Measurements from ENCODE around the gene RAB11B.

The RAB11B gene

GRCh38 chr19:8396185-8396562 is 6.0 kb downstream of the RAB11B start:
- Histone ChIP-seq H3K4me1 (ENCODE audit: insufficient read depth, low read length, poor library complexity, severe bottlenecking) (peaks cover 23% of the 10 kb centered on the region), H3F3A (ENCODE audit: low read depth) (no peaks in the 10 kb centered on the region)

GRCh38 chr19:8396563-8397203 is 6.5 kb downstream of the RAB11B start:
- peak overlapping the region; percentile 46 for H3K4me2 ChIP-seq (ENCODE audit: low read depth, low read length, poor library complexity, severe bottlenecking)
- no peaks in the 10 kb centered on the region for H3F3A ChIP-seq (ENCODE audit: low read depth)
- peak overlapping the region; percentile 31 for H3K4me3 ChIP-seq (ENCODE audit: low read length, poor library complexity, severe bottlenecking)
- H3K36me3 ChIP-seq (ENCODE audit: insufficient read depth, low read length) = peaks cover 10% of the 10 kb centered on the region; the same call in 1 of the 2 replicates
- no peaks in the 10 kb centered on the region for H3K9me3 ChIP-seq (ENCODE audit: insufficient read depth, low read depth, low read length)
- no peak overlapping the region for H2AFZ ChIP-seq (ENCODE audit: low read length)
- peaks cover 52% of the 10 kb centered on the region for H4K20me1 ChIP-seq (ENCODE audit: insufficient read depth, low read length, poor library complexity, severe bottlenecking)
- H3K9me2 ChIP-seq (replicated peaks; ENCODE audit: low read depth, low read length) = no peaks in the 10 kb centered on the region
- H3K9ac ChIP-seq (ENCODE audit: low read depth, low read length, poor library complexity, severe bottlenecking) = peak overlapping the region; percentile 40
- no peaks in the 10 kb centered on the region for H3K27me3 ChIP-seq (ENCODE audit: insufficient read depth, low read length, poor library complexity, severe bottlenecking)
- peaks cover 18% of the 10 kb centered on the region for H3K4me1 ChIP-seq (ENCODE audit: insufficient read depth, low read length, poor library complexity, severe bottlenecking)
- TF ChIP-seq, protein P1, sequence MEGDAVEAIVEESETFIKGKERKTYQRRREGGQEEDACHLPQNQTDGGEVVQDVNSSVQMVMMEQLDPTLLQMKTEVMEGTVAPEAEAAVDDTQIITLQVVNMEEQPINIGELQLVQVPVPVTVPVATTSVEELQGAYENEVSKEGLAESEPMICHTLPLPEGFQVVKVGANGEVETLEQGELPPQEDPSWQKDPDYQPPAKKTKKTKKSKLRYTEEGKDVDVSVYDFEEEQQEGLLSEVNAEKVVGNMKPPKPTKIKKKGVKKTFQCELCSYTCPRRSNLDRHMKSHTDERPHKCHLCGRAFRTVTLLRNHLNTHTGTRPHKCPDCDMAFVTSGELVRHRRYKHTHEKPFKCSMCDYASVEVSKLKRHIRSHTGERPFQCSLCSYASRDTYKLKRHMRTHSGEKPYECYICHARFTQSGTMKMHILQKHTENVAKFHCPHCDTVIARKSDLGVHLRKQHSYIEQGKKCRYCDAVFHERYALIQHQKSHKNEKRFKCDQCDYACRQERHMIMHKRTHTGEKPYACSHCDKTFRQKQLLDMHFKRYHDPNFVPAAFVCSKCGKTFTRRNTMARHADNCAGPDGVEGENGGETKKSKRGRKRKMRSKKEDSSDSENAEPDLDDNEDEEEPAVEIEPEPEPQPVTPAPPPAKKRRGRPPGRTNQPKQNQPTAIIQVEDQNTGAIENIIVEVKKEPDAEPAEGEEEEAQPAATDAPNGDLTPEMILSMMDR (conservative IDR thresholded peaks at IDR 0.05; ENCODE audit: low read length) = peak; percentile 73
- TF ChIP-seq EZH2phosphoT487 (IDR thresholded peaks at IDR 0.05; ENCODE audit: borderline replicate concordance) = no peak
- peaks cover 78% of the 10 kb centered on the region for H3K79me2 ChIP-seq (ENCODE audit: insufficient read depth, low read length)

More at GRCh38 chr19:8396185-8396562, 6.0 kb downstream of the RAB11B start:
- peaks cover 9% of the 10 kb centered on the region; the same call in 1 of the 2 replicates for H3K36me3 ChIP-seq (ENCODE audit: insufficient read depth, low read length)
- peaks cover 57% of the 10 kb centered on the region for H4K20me1 ChIP-seq (ENCODE audit: insufficient read depth, low read length, poor library complexity, severe bottlenecking)
- H3K27me3 ChIP-seq (ENCODE audit: insufficient read depth, low read length, poor library complexity, severe bottlenecking) = no peaks in the 10 kb centered on the region
- H3K4me2 ChIP-seq (ENCODE audit: low read depth, low read length, poor library complexity, severe bottlenecking) = no peak overlapping the region
- H3K4me3 ChIP-seq (ENCODE audit: low read length, poor library complexity, severe bottlenecking) = no peak overlapping the region
- no peaks in the 10 kb centered on the region for H3K9me3 ChIP-seq (ENCODE audit: insufficient read depth, low read depth, low read length)
- H2AFZ ChIP-seq (ENCODE audit: low read length) = no peak overlapping the region
- H3K79me2 ChIP-seq (ENCODE audit: insufficient read depth, low read length) = peaks cover 83% of the 10 kb centered on the region
- no peak for TF ChIP-seq EZH2phosphoT487 (IDR thresholded peaks at IDR 0.05; ENCODE audit: borderline replicate concordance)
- TF ChIP-seq, protein P1 (conservative IDR thresholded peaks at IDR 0.05; ENCODE audit: low read length) = no peak
- H3K9ac ChIP-seq (ENCODE audit: low read depth, low read length, poor library complexity, severe bottlenecking) = no peak overlapping the region
- no peaks in the 10 kb centered on the region for H3K9me2 ChIP-seq (replicated peaks; ENCODE audit: low read depth, low read length)

DNA sequence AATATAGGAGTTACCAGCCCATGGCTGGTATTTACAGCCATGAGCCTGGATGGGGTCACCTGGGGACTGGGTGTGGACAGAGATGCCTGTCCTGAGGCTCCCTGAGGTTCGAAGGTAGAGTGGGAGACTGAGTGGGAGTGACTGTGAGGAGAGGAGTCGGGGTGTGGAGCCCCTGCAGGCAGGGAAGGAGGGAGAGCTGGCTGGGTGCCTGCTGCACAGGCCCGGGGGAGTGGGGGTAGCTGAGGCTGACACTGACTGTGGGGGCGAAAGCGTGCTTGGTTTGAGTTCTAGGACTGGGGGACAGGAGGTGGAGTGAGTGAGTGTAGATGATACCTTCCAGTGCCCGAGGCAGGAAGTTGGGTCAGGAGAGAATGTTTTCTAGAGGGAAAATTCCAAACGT is 7.1 kb downstream of the RAB11B start:
- Histone ChIP-seq H3K79me2 (ENCODE audit: insufficient read depth, low read length) (peaks cover 72% of the 10 kb centered on the region), H3K4me1 (ENCODE audit: insufficient read depth, low read length, poor library complexity, severe bottlenecking) (peaks cover 12% of the 10 kb centered on the region), H4K20me1 (ENCODE audit: insufficient read depth, low read length, poor library complexity, severe bottlenecking) (peaks cover 46% of the 10 kb centered on the region), H3K9me2 (replicated peaks; ENCODE audit: low read depth, low read length) (no peaks in the 10 kb centered on the region), H3K27me3 (ENCODE audit: insufficient read depth, low read length, poor library complexity, severe bottlenecking) (no peaks in the 10 kb centered on the region), H3K9ac (ENCODE audit: low read depth, low read length, poor library complexity, severe bottlenecking) (peak overlapping the region; percentile 40), H3F3A (ENCODE audit: low read depth) (no peaks in the 10 kb centered on the region), H2AFZ (ENCODE audit: low read length) (no peak overlapping the region), H3K4me3 (ENCODE audit: low read length, poor library complexity, severe bottlenecking) (peak overlapping the region; percentile 31), H3K36me3 (ENCODE audit: insufficient read depth, low read length) (peaks cover 16% of the 10 kb centered on the region; the same call in 1 of the 2 replicates), H3K4me2 (ENCODE audit: low read depth, low read length, poor library complexity, severe bottlenecking) (peak overlapping the region; percentile 46), H3K9me3 (ENCODE audit: insufficient read depth, low read depth, low read length) (no peaks in the 10 kb centered on the region)
- TF ChIP-seq, protein P1 (conservative IDR thresholded peaks at IDR 0.05; ENCODE audit: low read length) = no peak
- no peak for TF ChIP-seq EZH2phosphoT487 (IDR thresholded peaks at IDR 0.05; ENCODE audit: borderline replicate concordance)

Measured in Loucy (cell line).